Stomach smooth muscle (tissue), 2 donors: ENCODE results near the gene SSH2.

Source experiments
- H3K27ac ChIP-seq: one replicate; pipeline ENCODE4 v1.7.0; 2013; ENCODE audit warnings: mild to moderate bottlenecking, low read length, inconsistent platforms
- H3K27me3 ChIP-seq, 2 donors: one replicate each; pipeline ENCODE4 v1.7.0; 2013; ENCODE audit warnings: low read length in 2 of 2; ENCODE audit not compliant: insufficient read depth in 2 of 2, control insufficient read depth in 1 of 2
- H3K36me3 ChIP-seq, 2 donors: one replicate each; pipeline ENCODE4 v1.7.0; 2013; ENCODE audit warnings: low read length in 2 of 2; ENCODE audit not compliant: control insufficient read depth in 2 of 2, insufficient read depth in 2 of 2
- H3K4me1 ChIP-seq: one replicate; pipeline ENCODE4 v1.7.0; 2013; ENCODE audit warnings: low read length; ENCODE audit not compliant: control insufficient read depth, insufficient read depth
- H3K4me3 ChIP-seq, 2 donors: one replicate each; pipeline ENCODE4 v1.7.0; 2013; ENCODE audit warnings: low read length in 2 of 2
- H3K9ac ChIP-seq, 2 donors: one replicate each; pipeline ENCODE4 v1.7.0; 2013; ENCODE audit warnings: low read length in 2 of 2, mild to moderate bottlenecking in 1 of 2
- H3K9me3 ChIP-seq, 2 donors: one replicate each; pipeline ENCODE4 v1.7.0; 2013; ENCODE audit warnings: low read length in 2 of 2; ENCODE audit not compliant: control insufficient read depth in 2 of 2
- donor health status: healthy.
- donor health status: Pancreatic carcinoma.

The SSH2 gene

DNA sequence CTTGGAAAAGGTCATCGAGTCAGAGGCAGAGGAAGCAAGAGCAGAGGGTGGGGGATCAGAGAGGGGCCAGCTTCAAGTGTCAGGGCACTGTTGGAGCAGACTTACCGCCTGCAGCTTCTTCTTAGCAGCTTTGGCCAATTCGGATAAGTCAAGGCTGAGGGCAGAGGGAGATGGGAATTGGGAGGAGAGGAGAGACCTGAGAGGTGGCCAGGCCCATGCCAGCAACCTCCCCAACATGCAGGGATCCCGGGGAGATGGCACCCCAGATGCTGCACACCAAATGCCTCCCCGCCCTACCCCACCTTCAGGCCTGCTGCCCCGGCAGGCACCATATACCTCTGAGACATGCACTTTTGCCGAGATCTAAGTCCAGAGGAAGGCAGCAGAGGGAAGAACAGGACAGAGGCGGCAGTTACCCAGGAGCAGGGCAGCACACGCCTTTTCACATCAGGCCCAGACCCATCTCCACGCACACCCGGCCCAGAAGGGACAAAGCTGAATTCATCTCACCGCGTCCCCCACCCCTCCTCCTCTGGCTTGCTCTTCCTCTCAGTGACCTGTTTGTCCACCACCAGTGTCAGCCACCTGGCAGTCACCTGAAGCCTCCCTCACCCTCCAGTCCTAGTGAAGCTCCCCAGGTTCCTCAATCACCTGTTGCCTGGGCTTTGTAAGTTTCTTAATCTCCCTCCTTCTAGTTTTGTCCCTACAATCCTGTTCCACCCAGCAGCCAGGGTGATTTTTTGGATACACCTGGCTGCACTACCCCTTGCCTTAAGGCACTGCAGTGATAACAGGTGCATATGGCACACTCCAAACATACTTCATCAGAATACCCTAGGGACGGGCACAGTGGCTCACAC lies 351.2 kb downstream of the SSH2 start:
- Histone ChIP-seq H3K9me3 (no peaks in the 10 kb centered on the region), H3K4me3 (no peak overlapping the region), H3K9ac (no peak overlapping the region), H3K27ac (no peak overlapping the region), H3K27me3 (no peaks in the 10 kb centered on the region), H3K36me3 (peaks cover 12 to 54% of the 10 kb centered on the region in 2 donors), H3K4me1 (peaks cover 24% of the 10 kb centered on the region)

DNA sequence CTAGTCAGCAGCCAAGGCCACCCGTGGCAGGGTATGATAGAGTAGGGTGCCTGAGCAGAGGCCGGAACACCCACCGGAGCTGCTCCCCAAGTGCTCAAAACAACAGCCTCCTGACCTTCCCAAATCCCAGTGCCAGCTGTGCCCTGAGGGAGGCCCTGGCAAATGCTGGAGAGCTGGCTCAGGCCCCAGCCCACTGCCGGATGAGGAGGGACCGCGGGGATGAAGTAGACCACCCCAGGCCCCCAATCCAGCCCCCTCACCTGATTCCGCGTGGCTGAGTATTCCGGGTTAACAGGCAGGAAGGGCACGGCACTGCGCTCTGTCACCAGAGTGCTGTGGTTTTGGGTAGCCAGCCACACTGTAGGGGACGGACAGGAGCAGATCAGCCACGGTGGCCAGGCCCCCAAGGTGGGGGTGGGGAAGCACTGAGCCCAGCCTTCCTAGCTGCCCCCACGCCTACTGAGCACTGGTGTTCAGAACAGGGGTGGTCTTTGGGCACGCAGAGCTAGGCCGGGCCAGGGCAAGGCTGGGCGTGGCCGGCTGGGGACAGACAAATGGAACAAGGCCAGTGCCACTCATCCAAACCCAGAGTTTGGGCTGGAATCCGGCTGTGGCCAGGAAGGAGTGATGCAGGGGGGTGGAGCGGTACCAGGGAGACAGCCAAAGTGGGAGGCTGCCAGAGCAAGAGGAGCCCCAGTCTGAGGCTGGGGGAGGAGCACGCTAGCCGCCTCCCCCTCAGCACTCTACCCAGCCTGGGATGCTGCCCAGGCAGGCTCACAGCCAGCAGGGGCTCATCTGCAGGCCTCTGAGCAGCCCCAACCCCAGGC lies 352.4 kb downstream of the SSH2 start:
- peaks cover 24% of the 10 kb centered on the region for H3K4me1 ChIP-seq
- peaks cover 12 to 53% of the 10 kb centered on the region in 2 donors for H3K36me3 ChIP-seq
- H3K9ac ChIP-seq: no peak overlapping the region
- no peaks in the 10 kb centered on the region for H3K27me3 ChIP-seq
- no peak overlapping the region for H3K4me3 ChIP-seq
- no peak overlapping the region for H3K27ac ChIP-seq
- H3K9me3 ChIP-seq: no peaks in the 10 kb centered on the region

DNA sequence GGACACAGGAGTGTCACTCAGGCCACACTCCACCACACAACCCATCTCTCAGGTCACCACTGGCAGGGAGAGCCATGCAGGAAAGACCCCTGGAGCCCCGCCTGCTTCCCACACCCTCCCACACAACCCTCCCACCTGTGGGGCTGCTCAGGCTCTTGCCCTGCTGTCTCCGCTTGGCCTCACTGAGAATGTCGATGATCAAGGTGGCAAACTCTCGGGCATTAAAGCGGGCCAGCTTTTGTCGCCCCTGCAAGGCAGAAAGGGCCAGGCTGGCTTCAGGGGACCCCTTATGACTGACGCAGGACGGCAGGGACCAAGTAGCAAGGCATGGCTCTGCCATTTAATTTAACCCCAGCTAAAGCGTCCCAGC lies 353.0 kb downstream of the SSH2 start:
- Histone ChIP-seq H3K27ac (no peak overlapping the region), H3K27me3 (no peaks in the 10 kb centered on the region), H3K36me3 (peaks cover 7 to 48% of the 10 kb centered on the region in 2 donors), H3K9me3 (no peaks in the 10 kb centered on the region), H3K4me1 (peaks cover 29% of the 10 kb centered on the region), H3K4me3 (no peak overlapping the region), H3K9ac (no peak overlapping the region)

DNA sequence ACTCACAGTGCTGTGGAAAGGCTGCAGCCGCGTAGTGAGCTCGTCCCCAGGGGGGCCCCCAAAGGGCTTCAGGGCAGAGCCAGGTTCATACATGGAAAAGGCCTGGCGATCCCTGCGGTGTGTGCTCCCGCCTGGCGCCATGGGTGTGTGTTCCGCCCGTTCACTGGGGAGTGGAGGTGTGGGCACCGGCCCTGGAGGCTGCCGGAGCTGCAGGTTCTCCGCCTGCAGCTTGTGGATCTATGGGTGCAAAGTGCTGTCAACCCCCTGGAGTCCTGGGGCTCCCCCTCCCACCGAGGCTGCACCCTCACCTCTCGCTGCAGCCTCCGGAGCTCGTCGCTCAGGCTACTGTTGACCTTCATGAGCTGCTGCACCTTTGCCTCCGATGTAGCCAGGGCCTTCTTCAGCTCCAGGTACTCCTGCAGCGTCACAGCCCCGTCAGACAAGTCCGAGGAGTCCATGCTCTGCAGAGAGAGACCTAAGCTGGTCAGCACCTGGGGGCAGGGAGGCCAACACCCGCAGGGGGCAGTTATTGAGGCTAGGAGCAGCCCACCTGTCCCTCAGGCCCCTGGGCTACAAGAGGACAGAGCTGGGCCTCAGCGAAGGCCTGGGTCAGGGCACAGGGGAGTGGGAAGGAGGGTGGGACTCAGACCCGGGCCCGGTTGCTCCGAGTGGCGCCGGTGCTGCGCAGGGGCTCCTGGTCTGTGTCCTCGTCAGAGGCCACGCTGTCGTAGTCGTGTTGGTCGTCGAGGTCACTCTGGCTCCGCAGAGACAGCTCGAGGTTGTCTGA lies 353.6 kb downstream of the SSH2 start:
- no peaks in the 10 kb centered on the region for H3K27me3 ChIP-seq
- H3K36me3 ChIP-seq: peaks cover 5 to 49% of the 10 kb centered on the region in 2 donors
- H3K4me1 ChIP-seq: peaks cover 29% of the 10 kb centered on the region
- H3K9me3 ChIP-seq: no peaks in the 10 kb centered on the region
- H3K27ac ChIP-seq: no peak overlapping the region
- H3K9ac ChIP-seq: no peak overlapping the region
- H3K4me3 ChIP-seq: no peak overlapping the region
